Central memory CD8-positive, alpha-beta T cell (primary cell): ENCODE results near the gene AK4.

ENCODE experiments used
- ATAC-seq: fragments of 150-1000 bp; cut with Tn5 transposase; replicated peaks from 2 replicates; pipeline ENCODE4 v1.10.0; 2022; ENCODE audit warnings: mild to moderate bottlenecking, moderate FRiP score, moderate number of reproducible peaks; ENCODE audit not compliant: poor library complexity, severe bottlenecking; ENCODE audit errors: extremely low read depth
- DNase-seq, 2 donors: peaks; one replicate each; pipeline ENCODE4 v3.0.0; 2021; ENCODE audit warnings: low spot score in 2 of 2
- H3K27ac Mint-ChIP-seq: one replicate; pipeline ENCODE4 v1.8.0; 2022; ENCODE audit warnings: low read depth, mild to moderate bottlenecking, moderate library complexity, mixed read lengths
- H3K27me3 Mint-ChIP-seq: one replicate; pipeline ENCODE4 v1.8.0; 2022; ENCODE audit warnings: mixed read lengths
- H3K36me3 Mint-ChIP-seq: one replicate; pipeline ENCODE4 v1.8.0; 2022; ENCODE audit warnings: mild to moderate bottlenecking, moderate library complexity, mixed read lengths; ENCODE audit not compliant: insufficient read depth
- H3K4me1 Mint-ChIP-seq: one replicate; pipeline ENCODE4 v1.8.0; 2022; ENCODE audit warnings: mixed read lengths
- H3K4me3 Mint-ChIP-seq: one replicate; pipeline ENCODE4 v1.8.0; 2022; ENCODE audit warnings: mild to moderate bottlenecking, moderate library complexity, mixed read lengths
- H3K9me3 Mint-ChIP-seq: one replicate; pipeline ENCODE4 v1.8.0; 2022; ENCODE audit warnings: mixed read lengths

Gene AK4

GRCh38 chr1:65193129-65193695, 45.2 kb downstream of the AK4 start:
- H3K4me3 Mint-ChIP-seq = no peak overlapping the region
- H3K36me3 Mint-ChIP-seq = no peaks in the 10 kb centered on the region
- H3K27ac Mint-ChIP-seq = no peak overlapping the region
- H3K27me3 Mint-ChIP-seq = peaks cover 40% of the 10 kb centered on the region
- H3K9me3 Mint-ChIP-seq = no peaks in the 10 kb centered on the region
- DNase-seq (no peak), ATAC-seq (no peak)
- H3K4me1 Mint-ChIP-seq = no peaks in the 10 kb centered on the region

- H3K4me1 Mint-ChIP-seq = no peaks in the 10 kb centered on the region
- DNase-seq (no peak), ATAC-seq (no peak)
- no peak overlapping the region for H3K27ac Mint-ChIP-seq
- H3K4me3 Mint-ChIP-seq = no peak overlapping the region
- no peaks in the 10 kb centered on the region for H3K9me3 Mint-ChIP-seq
- H3K36me3 Mint-ChIP-seq = no peaks in the 10 kb centered on the region
- H3K27me3 Mint-ChIP-seq = peaks cover 31% of the 10 kb centered on the region
These were observed 47.8 kb downstream of the AK4 start for GRCh38 chr1:65195495-65196417.

GRCh38 chr1:65196926-65197325, 48.9 kb downstream of the AK4 start:
- DNase-seq = no peak
- Mint-ChIP-seq H3K4me3 (no peak overlapping the region), H3K27ac (no peak overlapping the region), H3K4me1 (no peaks in the 10 kb centered on the region), H3K27me3 (peaks cover 36% of the 10 kb centered on the region), H3K36me3 (no peaks in the 10 kb centered on the region), H3K9me3 (no peaks in the 10 kb centered on the region)
- no peak for ATAC-seq

GRCh38 chr1:65197636-65198035, 49.6 kb downstream of the AK4 start:
- H3K4me3 Mint-ChIP-seq = no peak overlapping the region
- H3K36me3 Mint-ChIP-seq = no peaks in the 10 kb centered on the region
- peaks cover 38% of the 10 kb centered on the region for H3K27me3 Mint-ChIP-seq
- no peaks in the 10 kb centered on the region for H3K4me1 Mint-ChIP-seq
- no peaks in the 10 kb centered on the region for H3K9me3 Mint-ChIP-seq
- no peak for DNase-seq
- H3K27ac Mint-ChIP-seq = no peak overlapping the region
- no peak for ATAC-seq

GRCh38 chr1:65198096-65198495, 50.1 kb downstream of the AK4 start:
- ATAC-seq = no peak
- H3K9me3 Mint-ChIP-seq = no peaks in the 10 kb centered on the region
- no peak overlapping the region for H3K27ac Mint-ChIP-seq
- no peak overlapping the region for H3K4me3 Mint-ChIP-seq
- peaks cover 38% of the 10 kb centered on the region for H3K27me3 Mint-ChIP-seq
- no peaks in the 10 kb centered on the region for H3K4me1 Mint-ChIP-seq
- no peak for DNase-seq
- H3K36me3 Mint-ChIP-seq = no peaks in the 10 kb centered on the region

GRCh38 chr1:65200411-65200810, 52.4 kb downstream of the AK4 start:
- Mint-ChIP-seq H3K27ac (no peak overlapping the region), H3K36me3 (no peaks in the 10 kb centered on the region), H3K27me3 (peaks cover 38% of the 10 kb centered on the region), H3K9me3 (no peaks in the 10 kb centered on the region), H3K4me3 (no peak overlapping the region), H3K4me1 (no peaks in the 10 kb centered on the region)
- DNase-seq (no peak), ATAC-seq (no peak)

GRCh38 chr1:65206836-65207235, 58.8 kb downstream of the AK4 start:
- DNase-seq = no peak
- ATAC-seq = no peak
- H3K4me3 Mint-ChIP-seq = no peak overlapping the region
- H3K36me3 Mint-ChIP-seq = peaks cover under 1% of the 10 kb centered on the region
- H3K27ac Mint-ChIP-seq = no peak overlapping the region
- H3K4me1 Mint-ChIP-seq = no peaks in the 10 kb centered on the region
- no peaks in the 10 kb centered on the region for H3K9me3 Mint-ChIP-seq
- peaks cover 4% of the 10 kb centered on the region for H3K27me3 Mint-ChIP-seq

- H3K27ac Mint-ChIP-seq = no peak overlapping the region
- DNase-seq (no peak), ATAC-seq (no peak)
- no peak overlapping the region for H3K4me3 Mint-ChIP-seq
- H3K27me3 Mint-ChIP-seq = no peaks in the 10 kb centered on the region
- no peaks in the 10 kb centered on the region for H3K9me3 Mint-ChIP-seq
- no peaks in the 10 kb centered on the region for H3K4me1 Mint-ChIP-seq
- peaks cover 3% of the 10 kb centered on the region for H3K36me3 Mint-ChIP-seq
These were observed 59.3 kb downstream of the AK4 start for GRCh38 chr1:65207317-65207716.

GRCh38 chr1:65208563-65208973, 60.6 kb downstream of the AK4 start:
- no peak overlapping the region for H3K4me3 Mint-ChIP-seq

GRCh38 chr1:65209005-65209885, 61.2 kb downstream of the AK4 start:
- no peak for ATAC-seq
- no peak overlapping the region for H3K4me3 Mint-ChIP-seq
- no peak for DNase-seq
- no peak overlapping the region for H3K27ac Mint-ChIP-seq
- H3K27me3 Mint-ChIP-seq = no peaks in the 10 kb centered on the region
- H3K4me1 Mint-ChIP-seq = no peaks in the 10 kb centered on the region
- H3K36me3 Mint-ChIP-seq = peaks cover 3% of the 10 kb centered on the region
- H3K9me3 Mint-ChIP-seq = no peaks in the 10 kb centered on the region

More at GRCh38 chr1:65208563-65208973, 60.6 kb downstream of the AK4 start:
- DNase-seq (no peak), ATAC-seq (no peak)
- no peaks in the 10 kb centered on the region for H3K27me3 Mint-ChIP-seq
- no peaks in the 10 kb centered on the region for H3K4me1 Mint-ChIP-seq
- H3K27ac Mint-ChIP-seq = no peak overlapping the region
- peaks cover 3% of the 10 kb centered on the region for H3K36me3 Mint-ChIP-seq
- no peaks in the 10 kb centered on the region for H3K9me3 Mint-ChIP-seq

- no peaks in the 10 kb centered on the region for H3K9me3 Mint-ChIP-seq
- H3K36me3 Mint-ChIP-seq = peaks cover 3% of the 10 kb centered on the region
- no peak overlapping the region for H3K4me3 Mint-ChIP-seq
- DNase-seq (no peak), ATAC-seq (no peak)
- H3K27me3 Mint-ChIP-seq = no peaks in the 10 kb centered on the region
- no peaks in the 10 kb centered on the region for H3K4me1 Mint-ChIP-seq
- H3K27ac Mint-ChIP-seq = no peak overlapping the region
These were observed 62.3 kb downstream of the AK4 start for GRCh38 chr1:65210325-65210724.

GRCh38 chr1:65211331-65211730, 63.3 kb downstream of the AK4 start:
- Mint-ChIP-seq H3K9me3 (no peaks in the 10 kb centered on the region), H3K4me1 (no peaks in the 10 kb centered on the region), H3K27me3 (no peaks in the 10 kb centered on the region), H3K4me3 (no peak overlapping the region), H3K27ac (no peak overlapping the region), H3K36me3 (peaks cover 3% of the 10 kb centered on the region)
- ATAC-seq (no peak), DNase-seq (no peak)
